GM12872 (cell line): ENCODE data around the gene VN1R5.

Source experiments
- CTCF ChIP-seq: IDR thresholded peaks from 3 replicates; pipeline ENCODE4 v1.5.1; 2011; ENCODE audit warnings: low read depth, mild to moderate bottlenecking, low read length, moderate library complexity; ENCODE audit not compliant: insufficient read depth

Gene VN1R5

DNA sequence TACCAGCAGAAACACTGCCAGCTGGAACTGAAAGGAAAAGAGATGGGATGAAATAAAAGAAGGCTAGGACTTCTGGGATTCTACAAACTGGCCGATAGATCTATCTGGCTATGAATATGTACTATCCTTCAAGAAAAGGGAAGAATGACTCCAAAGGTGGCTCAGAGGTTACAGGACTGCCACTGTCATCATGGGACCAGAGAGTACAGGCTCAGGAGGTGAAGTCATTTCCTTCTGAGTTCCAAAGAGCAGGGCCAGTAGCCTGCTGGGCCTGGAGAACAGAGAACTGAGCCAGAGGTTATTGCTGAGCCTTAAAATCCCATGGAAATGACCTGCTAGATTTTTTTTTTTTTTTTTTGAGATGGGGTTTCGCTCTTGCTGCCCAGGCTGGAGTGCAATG, 48.2 kb downstream of the VN1R5 start:
- TF ChIP-seq CTCF: no peak
